Adipose tissue (tissue), 3 donors: Measurements from ENCODE around the gene ADGRL1. TPM values are rescaled to one million over a fixed set of nuclear protein-coding genes. Genes with fewer than 3 reads are reported as not detected.
"Not testable (repeated sequence)": the region's sequence is repeated elsewhere in the genome, so short reads cannot be mapped to it uniquely, and the experiment has no call there.

ENCODE experiments used
- H3K27ac ChIP-seq: one replicate; pipeline ENCODE4 v1.5.1; 2013; ENCODE audit warnings: low read depth, low read length
- WGBS, 3 donors: extraction: QIAGEN DNeasy Blood & Tissue Kit; methylation state at CpG; one replicate each; pipeline ENCODE4 v1.1.7; 2013; 5-methylcytosine and 5-hydroxymethylcytosine counted together
- polyA plus RNA-seq, 3 donors: library from polyadenylated mRNA; stranded (reverse); fragments of 200-250 nt; gene quantifications; one replicate each; pipeline ENCODE4 v1.2.3, GENCODE V29; 2013
- donor health status: healthy with polysubstance abuse.
- donor health status: Bipolar disorder and iron deficiency.
- donor health status: healthy.

ADGRL1 gene
- polyA plus RNA-seq, 3 donors = 5.7 to 12.3 (median 11.3) TPM

- no peak overlapping the region for H3K27ac ChIP-seq
- WGBS, 3 donors = 88 to 92% (median 91%) methylated on average over 40 to 47 of the region's 47 CpGs
These were observed 55.0 kb downstream of the ADGRL1 start for GRCh38 chr19:14150770-14151661.

GRCh38 chr19:14150041-14150769 lies 55.8 kb downstream of the ADGRL1 start:
- no peak overlapping the region for H3K27ac ChIP-seq
- 51 to 74% (median 56%) methylated on average over 10 of the region's 10 CpGs for WGBS, 3 donors

- 6 to 60% (median 20%) methylated on average over 20 to 21 of the region's 21 CpGs for WGBS, 3 donors
- H3K27ac ChIP-seq = no peak overlapping the region
These were observed 56.4 kb downstream of the ADGRL1 start for GRCh38 chr19:14149509-14149994.

GRCh38 chr19:14148751-14149410 lies 57.1 kb downstream of the ADGRL1 start:
- WGBS, 3 donors = 58 to 64% (median 62%) methylated on average over 12 to 13 of the region's 13 CpGs
- no peak overlapping the region for H3K27ac ChIP-seq

- 26 to 30% (median 29%) methylated on average over 20 of the region's 20 CpGs for WGBS, 3 donors
These were observed 58.0 kb downstream of the ADGRL1 start for GRCh38 chr19:14147797-14148605.

GRCh38 chr19:14146789-14147216 lies 59.2 kb downstream of the ADGRL1 start:
- no peak overlapping the region for H3K27ac ChIP-seq
- 52 to 68% (median 56%) methylated on average over 7 of the region's 7 CpGs for WGBS, 3 donors

More at GRCh38 chr19:14147797-14148605, 58.0 kb downstream of the ADGRL1 start:
- no peak overlapping the region for H3K27ac ChIP-seq

- WGBS, 3 donors = 91 to 95% (median 93%) methylated on average over 10 of the region's 10 CpGs
- not testable (repeated sequence) for H3K27ac ChIP-seq
These were observed 59.8 kb downstream of the ADGRL1 start for GRCh38 chr19:14146169-14146568.

- WGBS, 3 donors = 83 to 84% (median 84%) methylated on average over 6 of the region's 6 CpGs
- H3K27ac ChIP-seq = no peak overlapping the region
These were observed 60.6 kb downstream of the ADGRL1 start for GRCh38 chr19:14145381-14145780.

- WGBS, 3 donors = 79 to 86% (median 82%) methylated on average over 12 of the region's 12 CpGs
- H3K27ac ChIP-seq = no peak overlapping the region
These were observed 63.4 kb downstream of the ADGRL1 start for GRCh38 chr19:14142262-14143190.

- 94 to 96% (median 96%) methylated on average over 8 of the region's 8 CpGs for WGBS, 3 donors
- H3K27ac ChIP-seq = no peak overlapping the region
These were observed 64.9 kb downstream of the ADGRL1 start for GRCh38 chr19:14141041-14141440.

- H3K27ac ChIP-seq = no peak overlapping the region
- 54 to 92% (median 72%) methylated on average over 9 of the region's 9 CpGs for WGBS, 3 donors
These were observed 66.0 kb downstream of the ADGRL1 start for GRCh38 chr19:14139944-14140343.

- WGBS, 3 donors = 61 to 77% (median 74%) methylated on average over 9 of the region's 9 CpGs
These were observed 67.2 kb downstream of the ADGRL1 start for GRCh38 chr19:14138576-14139265.

GRCh38 chr19:14136509-14137281 lies 69.3 kb downstream of the ADGRL1 start, which contains the start of gene ASF1B:
ASF1B (minus strand) TSS chr19:14136589; CDS start chr19:14136456, 133 bp downstream.
- no peak within 1 kb of the TSS for H3K27ac ChIP-seq
- 0% methylated on average over 74 to 78 of the region's 78 CpGs for WGBS, 3 donors

More at GRCh38 chr19:14138576-14139265, 67.2 kb downstream of the ADGRL1 start:
- H3K27ac ChIP-seq = no peak overlapping the region

GRCh38 chr19:14135985-14136508 lies 69.9 kb downstream of the ADGRL1 start:
- WGBS, 3 donors = 0 to 1% (median 0%) methylated on average over 20 to 38 of the region's 38 CpGs

GRCh38 chr19:14135355-14135754 lies 70.6 kb downstream of the ADGRL1 start:
- no peak overlapping the region for H3K27ac ChIP-seq
- WGBS, 3 donors = 33 to 52% (median 41%) methylated on average over 6 of the region's 6 CpGs

More at GRCh38 chr19:14135985-14136508, 69.9 kb downstream of the ADGRL1 start:
- no peak overlapping the region for H3K27ac ChIP-seq
